GM12878 (cell line): Measurements from ENCODE around the gene CLEC6A. TPM values are rescaled to one million over a fixed set of nuclear protein-coding genes. Genes with fewer than 3 reads are reported as not detected.

Experiments
- ATAC-seq: fragments of 200-7000 bp; cut with Tn5 transposase; 3 replicates; pipeline ENCODE4 v1.9.1; 2020; ENCODE audit warnings: mild to moderate bottlenecking, moderate library complexity
- BruUV-seq: library from RNA; stranded (reverse); fragments of 400-500 nt; replicated peaks from 2 replicates; lab custom pipeline; 2021; lab: Mats Ljungman, UMichigan
- CTCF ChIA-PET: fragments of 300-600 bp; sonication (Branson Sonifier 250); formaldehyde crosslinking; extraction: SDS; loops from one replicate; lab custom pipeline; 2021; ENCODE audit warnings: inconsistent platforms; lab: Yijun Ruan, JAX
- POLR2A ChIA-PET: fragments of 350-600 bp; formaldehyde crosslinking; extraction: SDS; loops from one replicate; lab custom pipeline; 2021; ENCODE audit warnings: inconsistent platforms; lab: Charles Lee
- RAD21 ChIA-PET: fragments of 300-600 bp; sonication (Branson Sonifier 250); formaldehyde crosslinking; loops from one replicate; lab custom pipeline; 2023; ENCODE audit warnings: antibody characterized with exemption; ENCODE audit not compliant: unreplicated experiment; lab: Charles Lee
- SMC1A ChIA-PET: fragments of 300-600 bp; sonication (Branson Sonifier 250); formaldehyde crosslinking; loops from one replicate; lab custom pipeline; 2023; ENCODE audit not compliant: unreplicated experiment, uncharacterized antibody; lab: Charles Lee
- DNase-seq: peaks from one replicate; pipeline ENCODE4 v3.0.0-alpha.2; 2011; ENCODE audit warnings: low read depth, low spot score
- FAIRE-seq: peaks from 3 replicates; lab custom pipeline; 2011; peaks lifted over from hg19 to GRCh38; lab: Jason Lieb, UNC
- H2AFZ ChIP-seq: 2 replicates; pipeline ENCODE4 v1.6.0; 2011; ENCODE audit warnings: low read depth, low read length, control low read depth; ENCODE audit not compliant: control insufficient read depth
- H3K27ac ChIP-seq: 2 replicates; pipeline ENCODE4 v1.5.1; 2011; ENCODE audit warnings: control low read depth; ENCODE audit not compliant: control insufficient read depth, insufficient read depth
- H3K27me3 ChIP-seq, 2 experiments: replicated peaks in 1 of 2; 2 replicates each; pipeline versions ENCODE4 v1.6.0 to v1.6.1; 2011; ENCODE audit warnings: low read length in 1 of 2; ENCODE audit not compliant: control insufficient read depth in 2 of 2, insufficient read depth in 2 of 2
- H3K36me3 ChIP-seq, 2 experiments: 2 replicates each; pipeline ENCODE4 v1.5.1; 2011; ENCODE audit warnings: low read length in 1 of 2; ENCODE audit not compliant: control insufficient read depth in 2 of 2, insufficient read depth in 2 of 2
- H3K4me1 ChIP-seq: 2 replicates; pipeline ENCODE4 v1.6.1; 2011; ENCODE audit warnings: mild to moderate bottlenecking, low read length, moderate library complexity, mixed read lengths; ENCODE audit not compliant: control insufficient read depth, insufficient read depth
- H3K4me2 ChIP-seq: 2 replicates; pipeline ENCODE4 v1.6.0; 2011; ENCODE audit warnings: control low read depth; ENCODE audit not compliant: control insufficient read depth, insufficient read depth
- H3K4me3 ChIP-seq: fragments of 200-600 bp; sonication (generic); 2 replicates; pipeline ENCODE4 v1.5.1; 2016
- H3K79me2 ChIP-seq: 2 replicates; pipeline ENCODE4 v1.6.0; 2011; ENCODE audit warnings: low read length; ENCODE audit not compliant: control insufficient read depth, insufficient read depth
- H3K9ac ChIP-seq: 2 replicates; pipeline ENCODE4 v1.8.0; 2011; ENCODE audit warnings: low read length, control low read depth, mixed read lengths; ENCODE audit not compliant: control insufficient read depth, insufficient read depth
- H3K9me3 ChIP-seq: replicated peaks from 3 replicates; pipeline ENCODE4 v1.5.1; 2011; ENCODE audit warnings: mild to moderate bottlenecking, low read length; ENCODE audit not compliant: control insufficient read depth, insufficient read depth
- H4K20me1 ChIP-seq: 2 replicates; pipeline ENCODE4 v1.6.0; 2011; ENCODE audit not compliant: control insufficient read depth, insufficient read depth
- DPF2 ChIP-seq: fragments of 450-650 bp; IDR thresholded peaks from 2 replicates; pipeline ENCODE4 v1.6.1; 2017; ENCODE audit warnings: mild to moderate bottlenecking
- EED ChIP-seq: sonication (generic); IDR thresholded peaks from 2 replicates; pipeline ENCODE4 v1.6.1; 2016; ENCODE audit warnings: antibody characterized with exemption, low read depth
- ETV6 ChIP-seq, 2 experiments: fragments of 450-650 bp in 1 of 2; IDR thresholded peaks in 1 of 2; conservative IDR thresholded peaks in 1 of 2; 2 replicates each; pipeline ENCODE4 v1.6.1; 2014; ENCODE audit warnings: antibody characterized with exemption in 1 of 2, borderline replicate concordance in 1 of 2, low read depth in 1 of 2, mild to moderate bottlenecking in 1 of 2, moderate library complexity in 1 of 2
- HSF1 ChIP-seq: fragments of 150-350 bp; IDR thresholded peaks from 2 replicates; pipeline ENCODE4 v1.6.1; 2014; ENCODE audit warnings: mild to moderate bottlenecking, low read depth, low read length
- PAX8 ChIP-seq: fragments of 450-650 bp; IDR thresholded peaks from 2 replicates; pipeline ENCODE4 v1.6.1; 2017; ENCODE audit warnings: mild to moderate bottlenecking, moderate library complexity
- PBX3 ChIP-seq: IDR thresholded peaks from 2 replicates; pipeline ENCODE4 v1.6.1; 2011; ENCODE audit warnings: mild to moderate bottlenecking, low read depth, low read length, moderate library complexity; ENCODE audit not compliant: insufficient replicate concordance
- POLR2AphosphoS2 ChIP-seq: IDR thresholded peaks from 2 replicates; pipeline ENCODE4 v1.6.1; 2011; ENCODE audit warnings: low read depth, mild to moderate bottlenecking, low read length, improper control_type of control experiment, moderate library complexity
- POU2F2 ChIP-seq: IDR thresholded peaks from 3 replicates; pipeline ENCODE4 v1.6.1; 2011; ENCODE audit warnings: low read depth, mild to moderate bottlenecking, low read length, borderline replicate concordance
- RELA ChIP-seq: fragments of 450-650 bp; IDR thresholded peaks from 2 replicates; pipeline ENCODE4 v1.8.0; 2014; ENCODE audit warnings: borderline replicate concordance; ENCODE audit not compliant: partially characterized antibody
- SMAD5 ChIP-seq: IDR thresholded peaks from 2 replicates; pipeline ENCODE4 v1.6.1; 2016; ENCODE audit warnings: antibody characterized with exemption, low read depth
- SPI1 ChIP-seq: IDR thresholded peaks from 2 replicates; pipeline ENCODE4 v1.6.1; 2011; ENCODE audit warnings: low read depth, mild to moderate bottlenecking, low read length, moderate library complexity, borderline replicate concordance; ENCODE audit not compliant: insufficient read depth
- YBX1 ChIP-seq: fragments of 450-650 bp; IDR thresholded peaks from 2 replicates; pipeline ENCODE4 v1.6.1; 2016; ENCODE audit warnings: antibody characterized with exemption
- ZNF384 ChIP-seq: IDR thresholded peaks from 2 replicates; pipeline ENCODE4 v1.6.1; 2012; ENCODE audit warnings: low read depth, mild to moderate bottlenecking, low read length, improper control_type of control experiment, borderline replicate concordance
- in situ Hi-C: fragments of 300-500 bp; cut with MboI; formaldehyde crosslinking; loops from 9 replicates; pipeline ENCODE4 v1.14.3; 2018; ENCODE audit warnings: mixed read lengths
- intact Hi-C: fragments of 100-400 bp; cut with micrococcal nuclease; formaldehyde crosslinking; loops from one replicate; pipeline ENCODE4 v1.14.2; 2022; ENCODE audit not compliant: unreplicated experiment
- polyA plus RNA-seq, 11 experiments: library from polyadenylated mRNA; depleted of rRNA in 4 of 11; unstranded in 6 of 11; stranded (reverse) in 5 of 11; fragments of >200 nt; fragmentation: Nextera tagmentation in 4 of 11; fragmentation: Illumina TruSeq in 1 of 11; extraction: Ambion mirVana in 4 of 11; extraction: Trizol in 1 of 11; gene quantifications; 1 replicate in 1 of 11; 2 replicates in 10 of 11; pipeline versions ENCODE4 v1.2.1 to v1.2.3, GENCODE V29; 2011 to 2016; ENCODE audit warnings: inconsistent platforms in 2 of 11, missing spikeins in 2 of 11, low read depth in 1 of 11
- total RNA-seq, 4 experiments: library from RNA; depleted of rRNA in 3 of 4; stranded (reverse); fragments of >200 nt in 3 of 4; fragmentation: Illumina TruSeq in 1 of 4; extraction: Trizol in 1 of 4; gene quantifications; 2 replicates each; pipeline versions ENCODE4 v1.2.1 to v1.2.3, GENCODE V29; 2013 to 2021
- TF ChIP-seq, protein P1 (sequence below): fragments of 450-650 bp; conservative IDR thresholded peaks from 2 replicates; pipeline ENCODE4 v1.6.1; 2017; ENCODE audit warnings: mild to moderate bottlenecking, moderate library complexity
- TF ChIP-seq, protein P2 (sequence below): fragments of 450-650 bp; IDR thresholded peaks from 2 replicates; pipeline ENCODE4 v1.6.1; 2018; ENCODE audit warnings: mild to moderate bottlenecking, low read depth, moderate library complexity; ENCODE audit not compliant: partially characterized antibody

CLEC6A gene
- total and polyA plus RNA-seq, 10 of the 15 experiments (the other 5 are each of a cell fraction or from before 2014, with no cell fraction given), result not detected

DNA sequence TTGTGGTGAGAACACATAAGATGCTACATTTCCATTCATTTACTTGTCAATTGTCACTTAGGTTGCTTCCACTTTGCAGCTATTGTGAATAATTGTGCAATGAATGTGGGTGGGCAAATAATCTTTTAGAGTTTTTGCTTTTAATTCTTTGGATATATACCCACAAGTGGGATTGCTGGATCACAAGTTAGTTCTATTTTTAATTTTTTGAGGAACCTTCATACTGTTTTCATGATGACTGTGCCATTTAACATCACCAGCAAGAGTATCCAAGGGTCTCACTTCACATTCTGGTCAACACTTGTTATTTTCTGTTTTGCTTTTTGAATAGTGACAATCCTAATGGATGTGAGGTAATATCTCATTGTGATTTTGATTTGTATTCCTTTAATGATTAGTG, 10.5 kb downstream of the CLEC6A start:
- Histone ChIP-seq H4K20me1 (no peaks in the 10 kb centered on the region), H3K9ac (no peak overlapping the region), H3K4me2 (no peak overlapping the region), H3K27me3 (no peaks in the 10 kb centered on the region), H3K27ac (no peak overlapping the region), H3K4me1 (no peaks in the 10 kb centered on the region), H3K79me2 (no peaks in the 10 kb centered on the region), H3K4me3 (no peak overlapping the region), H2AFZ (no peak overlapping the region), H3K9me3 (no peaks in the 10 kb centered on the region; the same call in 2 of the 3 replicates), H3K36me3 (no peaks in the 10 kb centered on the region)
- CTCF ChIA-PET, result no interaction called here
- RAD21 ChIA-PET, result no interaction called here
- SMC1A ChIA-PET, result no interaction called here
- no peak for TF ChIP-seq YBX1
- TF ChIP-seq EED, result no peak
- no peak for TF ChIP-seq DPF2
- TF ChIP-seq, protein P1, sequence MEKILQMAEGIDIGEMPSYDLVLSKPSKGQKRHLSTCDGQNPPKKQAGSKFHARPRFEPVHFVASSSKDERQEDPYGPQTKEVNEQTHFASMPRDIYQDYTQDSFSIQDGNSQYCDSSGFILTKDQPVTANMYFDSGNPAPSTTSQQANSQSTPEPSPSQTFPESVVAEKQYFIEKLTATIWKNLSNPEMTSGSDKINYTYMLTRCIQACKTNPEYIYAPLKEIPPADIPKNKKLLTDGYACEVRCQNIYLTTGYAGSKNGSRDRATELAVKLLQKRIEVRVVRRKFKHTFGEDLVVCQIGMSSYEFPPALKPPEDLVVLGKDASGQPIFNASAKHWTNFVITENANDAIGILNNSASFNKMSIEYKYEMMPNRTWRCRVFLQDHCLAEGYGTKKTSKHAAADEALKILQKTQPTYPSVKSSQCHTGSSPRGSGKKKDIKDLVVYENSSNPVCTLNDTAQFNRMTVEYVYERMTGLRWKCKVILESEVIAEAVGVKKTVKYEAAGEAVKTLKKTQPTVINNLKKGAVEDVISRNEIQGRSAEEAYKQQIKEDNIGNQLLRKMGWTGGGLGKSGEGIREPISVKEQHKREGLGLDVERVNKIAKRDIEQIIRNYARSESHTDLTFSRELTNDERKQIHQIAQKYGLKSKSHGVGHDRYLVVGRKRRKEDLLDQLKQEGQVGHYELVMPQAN, result no peak
- no peak for TF ChIP-seq ETV6 (conservative IDR thresholded peaks at IDR 0.05 in 1 of 2, IDR thresholded peaks at IDR 0.05 in 1 of 2; ENCODE audit: borderline replicate concordance in 1 of 2, low read depth in 1 of 2)
- no peak for TF ChIP-seq POLR2AphosphoS2
- no peak for TF ChIP-seq HSF1
- TF ChIP-seq SPI1, result no peak
- no peak for TF ChIP-seq PAX8
- TF ChIP-seq ZNF384, result no peak
- TF ChIP-seq, protein P2, sequence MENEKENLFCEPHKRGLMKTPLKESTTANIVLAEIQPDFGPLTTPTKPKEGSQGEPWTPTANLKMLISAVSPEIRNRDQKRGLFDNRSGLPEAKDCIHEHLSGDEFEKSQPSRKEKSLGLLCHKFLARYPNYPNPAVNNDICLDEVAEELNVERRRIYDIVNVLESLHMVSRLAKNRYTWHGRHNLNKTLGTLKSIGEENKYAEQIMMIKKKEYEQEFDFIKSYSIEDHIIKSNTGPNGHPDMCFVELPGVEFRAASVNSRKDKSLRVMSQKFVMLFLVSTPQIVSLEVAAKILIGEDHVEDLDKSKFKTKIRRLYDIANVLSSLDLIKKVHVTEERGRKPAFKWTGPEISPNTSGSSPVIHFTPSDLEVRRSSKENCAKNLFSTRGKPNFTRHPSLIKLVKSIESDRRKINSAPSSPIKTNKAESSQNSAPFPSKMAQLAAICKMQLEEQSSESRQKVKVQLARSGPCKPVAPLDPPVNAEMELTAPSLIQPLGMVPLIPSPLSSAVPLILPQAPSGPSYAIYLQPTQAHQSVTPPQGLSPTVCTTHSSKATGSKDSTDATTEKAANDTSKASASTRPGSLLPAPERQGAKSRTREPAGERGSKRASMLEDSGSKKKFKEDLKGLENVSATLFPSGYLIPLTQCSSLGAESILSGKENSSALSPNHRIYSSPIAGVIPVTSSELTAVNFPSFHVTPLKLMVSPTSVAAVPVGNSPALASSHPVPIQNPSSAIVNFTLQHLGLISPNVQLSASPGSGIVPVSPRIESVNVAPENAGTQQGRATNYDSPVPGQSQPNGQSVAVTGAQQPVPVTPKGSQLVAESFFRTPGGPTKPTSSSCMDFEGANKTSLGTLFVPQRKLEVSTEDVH, result no peak
- TF ChIP-seq POU2F2, result no peak
- no peak for TF ChIP-seq PBX3
- TF ChIP-seq SMAD5, result no peak
- TF ChIP-seq RELA, result no peak
- in situ Hi-C loops, result no loop called here
- no TSS peak for BruUV-seq
- ATAC-seq (no peak), DNase-seq (no peak), FAIRE-seq (no peak)
- intact Hi-C loops, result no loop called here
- POLR2A ChIA-PET, result no interaction called here
